GM23338 (cell line): ENCODE measurements around the gene GPHN. TPM values are rescaled to one million over a fixed set of nuclear protein-coding genes. Genes with fewer than 3 reads are reported as not detected.

Source experiments
- ATAC-seq: fragments of 200-7000 bp; cut with Tn5 transposase; 3 replicates; pipeline ENCODE4 v1.9.1; 2020
- DNase-seq: peaks from one replicate; pipeline ENCODE4 v3.0.0-alpha.2; 2015; ENCODE audit warnings: low spot score
- H2AFZ ChIP-seq: fragments of 200-600 bp; sonication (generic); 2 replicates; pipeline ENCODE4 v1.8.0; 2016; ENCODE audit warnings: antibody characterized with exemption, mild to moderate bottlenecking, moderate library complexity
- H3F3A ChIP-seq: fragments of 200-600 bp; sonication (generic); replicated peaks from 2 replicates; pipeline ENCODE4 v1.8.0; 2017; ENCODE audit warnings: antibody characterized with exemption, mixed run types, low read depth
- H3K27ac ChIP-seq: fragments of 200-600 bp; sonication (generic); 2 replicates; pipeline ENCODE4 v1.6.1; 2016; ENCODE audit warnings: low read depth
- H3K27me3 ChIP-seq: fragments of 200-600 bp; sonication (generic); 2 replicates; pipeline ENCODE4 v1.8.0; 2016; ENCODE audit warnings: mild to moderate bottlenecking, mixed run types, moderate library complexity; ENCODE audit not compliant: insufficient read depth
- H3K36me3 ChIP-seq: fragments of 200-600 bp; sonication (generic); 2 replicates; pipeline ENCODE4 v1.8.0; 2016; ENCODE audit warnings: mild to moderate bottlenecking; ENCODE audit not compliant: insufficient read depth
- H3K4me1 ChIP-seq: fragments of 200-600 bp; sonication (generic); 2 replicates; pipeline ENCODE4 v1.8.0; 2016; ENCODE audit warnings: mild to moderate bottlenecking, moderate library complexity; ENCODE audit not compliant: insufficient read depth
- H3K4me2 ChIP-seq: fragments of 200-600 bp; sonication (generic); 2 replicates; pipeline ENCODE4 v1.7.1; 2017; ENCODE audit warnings: mixed run types
- H3K4me3 ChIP-seq: fragments of 200-600 bp; sonication (generic); 2 replicates; pipeline ENCODE4 v1.6.1; 2016; ENCODE audit warnings: mixed run types
- H3K79me2 ChIP-seq: fragments of 200-600 bp; sonication (generic); replicated peaks from 2 replicates; pipeline ENCODE4 v1.8.0; 2017; ENCODE audit warnings: mild to moderate bottlenecking; ENCODE audit not compliant: insufficient read depth
- H3K9me2 ChIP-seq: fragments of 200-600 bp; sonication (generic); 2 replicates; pipeline ENCODE4 v1.8.0; 2017; ENCODE audit not compliant: insufficient read depth
- H4K20me1 ChIP-seq: fragments of 200-600 bp; sonication (generic); replicated peaks from 2 replicates; pipeline ENCODE4 v1.8.0; 2017; ENCODE audit warnings: mild to moderate bottlenecking; ENCODE audit not compliant: insufficient read depth
- H3K27ac Mint-ChIP-seq: 2 replicates; pipeline ENCODE4 v1.8.0; 2020; ENCODE audit warnings: inconsistent platforms, mild to moderate bottlenecking, moderate library complexity, mixed read lengths
- H3K27me3 Mint-ChIP-seq: 3 replicates; pipeline ENCODE4 v1.8.0; 2022; ENCODE audit warnings: low read depth, mild to moderate bottlenecking, moderate library complexity, mixed read lengths, inconsistent platforms; ENCODE audit not compliant: insufficient read depth, poor library complexity
- H3K36me3 Mint-ChIP-seq: 3 replicates; pipeline ENCODE4 v1.8.0; 2021; ENCODE audit warnings: low read depth, mild to moderate bottlenecking, inconsistent platforms, moderate library complexity, mixed read lengths
- H3K4me1 Mint-ChIP-seq: 3 replicates; pipeline ENCODE4 v1.8.0; 2020; ENCODE audit warnings: mild to moderate bottlenecking, inconsistent platforms, mixed read lengths
- H3K4me3 Mint-ChIP-seq: 3 replicates; pipeline ENCODE4 v1.8.0; 2021; ENCODE audit warnings: moderate library complexity, mild to moderate bottlenecking, inconsistent platforms, mixed read lengths
- H3K9me3 Mint-ChIP-seq: 3 replicates; pipeline ENCODE4 v1.8.0; 2020; ENCODE audit warnings: moderate library complexity, mild to moderate bottlenecking, inconsistent platforms, mixed read lengths
- CREB1 ChIP-seq: fragments of 250-450 bp; sonication (Bioruptor Pico); IDR thresholded peaks from 2 replicates; pipeline ENCODE4 v1.5.0; 2020; ENCODE audit warnings: low read depth, mild to moderate bottlenecking, moderate library complexity
- CTCF ChIP-seq, 2 experiments: fragments of 200-600 bp in 1 of 2; sonication (generic) in 1 of 2; conservative IDR thresholded peaks; 2 replicates each; pipeline versions ENCODE4 v1.5.1 to v1.6.1; 2016 to 2017; ENCODE audit warnings: antibody characterized with exemption in 2 of 2, low read depth in 2 of 2, mild to moderate bottlenecking in 2 of 2, moderate library complexity in 1 of 2
- ETS1 ChIP-seq: IDR thresholded peaks from 2 replicates; pipeline ENCODE4 v1.6.1; 2016; ENCODE audit warnings: antibody characterized with exemption
- EZH2 ChIP-seq: fragments of 200-600 bp; sonication (generic); IDR thresholded peaks from one replicate; pipeline ENCODE4 v1.8.0; 2017; ENCODE audit warnings: antibody characterized with exemption, mild to moderate bottlenecking, low read depth; ENCODE audit not compliant: unreplicated experiment
- EZH2phosphoT487 ChIP-seq: fragments of 200-600 bp; sonication (generic); IDR thresholded peaks from one replicate; pipeline ENCODE4 v1.8.1; 2018; ENCODE audit warnings: antibody characterized with exemption; ENCODE audit not compliant: unreplicated experiment
- JUNB ChIP-seq: IDR thresholded peaks from one replicate; pipeline ENCODE4 v1.6.1; 2016; ENCODE audit warnings: antibody characterized with exemption; ENCODE audit not compliant: unreplicated experiment
- NANOG ChIP-seq: IDR thresholded peaks from 2 replicates; pipeline ENCODE4 v1.6.1; 2016; ENCODE audit warnings: antibody characterized with exemption, borderline replicate concordance
- POLR2AphosphoS5 ChIP-seq: IDR thresholded peaks from 2 replicates; pipeline ENCODE4 v1.6.1; 2016; ENCODE audit warnings: antibody characterized with exemption, low read depth
- REST ChIP-seq: IDR thresholded peaks from one replicate; pipeline ENCODE4 v1.6.1; 2018; ENCODE audit warnings: antibody characterized with exemption; ENCODE audit not compliant: unreplicated experiment
- STAT1 ChIP-seq: IDR thresholded peaks from one replicate; pipeline ENCODE4 v1.6.1; 2016; ENCODE audit warnings: antibody characterized with exemption; ENCODE audit not compliant: unreplicated experiment
- ZNF114 ChIP-seq: fragments of 250-450 bp; sonication (Bioruptor Pico); IDR thresholded peaks from 2 replicates; pipeline ENCODE4 v1.5.0; 2020; ENCODE audit warnings: mild to moderate bottlenecking, moderate library complexity
- ZNF331 ChIP-seq: fragments of 250-450 bp; sonication (Bioruptor Pico); IDR thresholded peaks from 2 replicates; pipeline ENCODE4 v1.5.0; 2020; ENCODE audit warnings: low read depth, mild to moderate bottlenecking, moderate library complexity
- ZNF462 ChIP-seq: fragments of 250-450 bp; sonication (Bioruptor Pico); IDR thresholded peaks from 2 replicates; pipeline ENCODE4 v1.5.0; 2020; ENCODE audit warnings: mild to moderate bottlenecking, moderate library complexity
- polyA plus RNA-seq: library from polyadenylated mRNA; unstranded; fragments of >200 nt; fragmentation: Nextera tagmentation; extraction: Ambion mirVana; gene quantifications from 2 replicates; pipeline ENCODE4 v1.2.1, GENCODE V29; 2016
- total RNA-seq: library from RNA; depleted of rRNA; stranded (reverse); fragments of >200 nt; shearing (Covaris generic); gene quantifications from 2 replicates; pipeline ENCODE4 v1.2.3, GENCODE V29; 2014

Gene GPHN
- total and polyA plus RNA-seq, 2 experiments from 2014 or later: 17.6 to 20.6 TPM

GRCh38 chr14:66473223-66473622, 34.7 kb upstream of the GPHN start:
- H3K4me3 ChIP-seq: no peak overlapping the region
- no peaks in the 10 kb centered on the region for H4K20me1 ChIP-seq
- DNase-seq (no peak), ATAC-seq (no peak)
- H3K27me3 ChIP-seq: no peaks in the 10 kb centered on the region
- no peak overlapping the region for H2AFZ ChIP-seq
- Mint-ChIP-seq H3K9me3 (peaks cover 52% of the 10 kb centered on the region), H3K27ac (no peak overlapping the region), H3K4me3 (no peak overlapping the region), H3K4me1 (no peaks in the 10 kb centered on the region), H3K27me3 (peaks cover 3% of the 10 kb centered on the region), H3K36me3 (peaks cover 26% of the 10 kb centered on the region)
- H3K9me2 ChIP-seq: peaks cover 6% of the 10 kb centered on the region; the same call in 1 of the 2 replicates
- peaks cover 15% of the 10 kb centered on the region for H3K36me3 ChIP-seq
- no peak overlapping the region for H3K4me2 ChIP-seq
- H3K27ac ChIP-seq: no peak overlapping the region
- no peaks in the 10 kb centered on the region for H3K79me2 ChIP-seq
- no peaks in the 10 kb centered on the region for H3F3A ChIP-seq
- no peaks in the 10 kb centered on the region for H3K4me1 ChIP-seq
- no peak for TF ChIP-seq EZH2phosphoT487
- TF ChIP-seq EZH2: no peak
- TF ChIP-seq CREB1 (CRISPR knock-in tag): no peak
- TF ChIP-seq ETS1: no peak
- no peak for TF ChIP-seq JUNB
- TF ChIP-seq ZNF114 (CRISPR knock-in tag): no peak
- TF ChIP-seq NANOG: no peak
- no peak for TF ChIP-seq ZNF462 (CRISPR knock-in tag)
- no peak for TF ChIP-seq STAT1
- no peak for TF ChIP-seq ZNF331 (CRISPR knock-in tag)
- no peak for TF ChIP-seq REST
- no peak for TF ChIP-seq CTCF (conservative IDR thresholded peaks at IDR 0.05; ENCODE audit: low read depth in 2 of 2)
- TF ChIP-seq POLR2AphosphoS5: no peak
